ENCODE measurements around the gene THSD1. TPM values are rescaled to one million over a fixed set of nuclear protein-coding genes. Genes with fewer than 3 reads are reported as not detected.
A peak's percentile ranks its signal among the peaks of the same experiment; 100 is the strongest.

The THSD1 gene
- total and polyA plus RNA-seq, 4 donors, result 0.74 to 2.8 (median 1.4) TPM

- peak; percentile 53 for DNase-seq (ENCODE audit: low spot score)
- Histone ChIP-seq H3K27ac (ENCODE audit: low read depth in 1 of 2, low read length in 2 of 2) (peak overlapping the region in 1 of 2 donors; percentile 85), H3K4me1 (ENCODE audit: control insufficient read depth in 4 of 4, insufficient read depth in 4 of 4, low read length in 3 of 4) (peaks cover 0 to 23% (median 17%) of the 10 kb centered on the region in 4 donors), H3K36me3 (ENCODE audit: control insufficient read depth in 4 of 4, insufficient read depth in 3 of 4, low read depth in 1 of 4, low read length in 3 of 4) (no peaks in the 10 kb centered on the region), H3K9me3 (ENCODE audit: control insufficient read depth in 4 of 4, low read length in 3 of 4) (no peaks in the 10 kb centered on the region), H3K4me3 (ENCODE audit: low read depth in 1 of 3, low read length in 3 of 3) (peak overlapping the region; percentile 81 to 99 (median 83)), H3K27me3 (ENCODE audit: control insufficient read depth in 4 of 4, insufficient read depth in 4 of 4, low read length in 3 of 4) (no peaks in the 10 kb centered on the region), H3K9ac (ENCODE audit: low read depth in 1 of 2, low read length in 2 of 2) (peak overlapping the region; percentile 1 to 55)
- 26% methylated on average over 8 of the region's 8 CpGs for WGBS
- TF ChIP-seq TAF1 (conservative IDR thresholded peaks at IDR 0.05) (no peak), GABPA (IDR thresholded peaks at IDR 0.05 in 1 of 2, conservative IDR thresholded peaks at IDR 0.05 in 1 of 2) (no peak), REST (IDR thresholded peaks at IDR 0.05) (no peak), FOXA1 (IDR thresholded peaks at IDR 0.05) (no peak), YY1 (IDR thresholded peaks at IDR 0.05) (no peak), HNF4A (conservative IDR thresholded peaks at IDR 0.05) (no peak), ATF3 (IDR thresholded peaks at IDR 0.05) (no peak), FOXA2 (IDR thresholded peaks at IDR 0.05) (no peak), EGR1 (IDR thresholded peaks at IDR 0.05; ENCODE audit: low read depth in 2 of 2) (no peak), MAX (IDR thresholded peaks at IDR 0.05) (no peak), HNF4G (IDR thresholded peaks at IDR 0.05) (no peak), RXRA (IDR thresholded peaks at IDR 0.05) (no peak), CTCF (IDR thresholded peaks at IDR 0.05; ENCODE audit: low read depth, low read length, missing input control) (no peak), RAD21 (IDR thresholded peaks at IDR 0.05) (no peak), NR2F2 (IDR thresholded peaks at IDR 0.05) (no peak), ZBTB33 (IDR thresholded peaks at IDR 0.05) (no peak), SP1 (IDR thresholded peaks at IDR 0.05) (no peak), JUND (IDR thresholded peaks at IDR 0.05) (no peak)
Observed at GRCh38 chr13:52454459-52454819, 48.5 kb upstream of the THSD1 start.

All from liver (tissue), 9 donors.